Endothelial cell (in vitro differentiated cells): ENCODE measurements around the gene GPR12. TPM values are rescaled to one million over a fixed set of nuclear protein-coding genes. Genes with fewer than 3 reads are reported as not detected.

Source experiments
- DNase-seq: peaks from one replicate; pipeline ENCODE4 v3.0.0; 2021; ENCODE audit warnings: low spot score
- H3K27ac Mint-ChIP-seq: one replicate; pipeline ENCODE4 v1.8.0; 2021; ENCODE audit warnings: mixed read lengths, inconsistent platforms; ENCODE audit not compliant: unreplicated experiment
- H3K27me3 Mint-ChIP-seq: one replicate; pipeline ENCODE4 v1.8.0; 2021; ENCODE audit warnings: mild to moderate bottlenecking, moderate library complexity, mixed read lengths, inconsistent platforms; ENCODE audit not compliant: unreplicated experiment
- H3K36me3 Mint-ChIP-seq: one replicate; pipeline ENCODE4 v1.8.0; 2021; ENCODE audit warnings: mild to moderate bottlenecking, low read depth, mixed read lengths, inconsistent platforms; ENCODE audit not compliant: unreplicated experiment
- H3K4me1 Mint-ChIP-seq: one replicate; pipeline ENCODE4 v1.8.0; 2021; ENCODE audit warnings: mild to moderate bottlenecking, mixed read lengths, inconsistent platforms; ENCODE audit not compliant: unreplicated experiment
- H3K4me3 Mint-ChIP-seq: one replicate; pipeline ENCODE4 v1.8.0; 2021; ENCODE audit warnings: mild to moderate bottlenecking, mixed read lengths, inconsistent platforms; ENCODE audit not compliant: unreplicated experiment
- H3K9me3 Mint-ChIP-seq: one replicate; pipeline ENCODE4 v1.8.0; 2021; ENCODE audit warnings: mixed read lengths, inconsistent platforms; ENCODE audit not compliant: unreplicated experiment
- CTCF ChIP-seq: fragments of 200-600 bp; sonication (generic); IDR thresholded peaks from one replicate; pipeline ENCODE4 v1.5.0; 2021; ENCODE audit warnings: antibody characterized with exemption; ENCODE audit not compliant: unreplicated experiment
- total RNA-seq: library from RNA; stranded (reverse); fragmentation: NEBNext Ultra II Directional; extraction: Animal tissue kit (Norgen Biotek cat#: 25700); gene quantifications from one replicate; pipeline ENCODE4 v1.2.1, GENCODE V29; 2021; ENCODE audit not compliant: unreplicated experiment

Gene GPR12
- total RNA-seq, 1 donor from 2014 or later = not detected

GRCh38 chr13:26713341-26713740 lies 47.2 kb downstream of the GPR12 start:
- no peaks in the 10 kb centered on the region for H3K4me1 Mint-ChIP-seq
- H3K36me3 Mint-ChIP-seq = no peaks in the 10 kb centered on the region
- DNase-seq = no peak
- no peaks in the 10 kb centered on the region for H3K27me3 Mint-ChIP-seq
- no peak for TF ChIP-seq CTCF
- H3K27ac Mint-ChIP-seq = no peak overlapping the region
- H3K9me3 Mint-ChIP-seq = no peaks in the 10 kb centered on the region
- H3K4me3 Mint-ChIP-seq = no peak overlapping the region

GRCh38 chr13:26711211-26711610 lies 49.4 kb downstream of the GPR12 start:
- Mint-ChIP-seq H3K27me3 (no peaks in the 10 kb centered on the region), H3K27ac (no peak overlapping the region), H3K9me3 (no peaks in the 10 kb centered on the region), H3K4me1 (no peaks in the 10 kb centered on the region), H3K36me3 (no peaks in the 10 kb centered on the region), H3K4me3 (no peak overlapping the region)
- no peak for DNase-seq
- TF ChIP-seq CTCF = no peak

- Mint-ChIP-seq H3K27ac (no peak overlapping the region), H3K4me3 (no peak overlapping the region), H3K36me3 (no peaks in the 10 kb centered on the region), H3K27me3 (no peaks in the 10 kb centered on the region), H3K9me3 (no peaks in the 10 kb centered on the region), H3K4me1 (no peaks in the 10 kb centered on the region)
- no peak for DNase-seq
- no peak for TF ChIP-seq CTCF
These were observed 50.4 kb downstream of the GPR12 start for GRCh38 chr13:26710166-26710565.

GRCh38 chr13:26709461-26709860 lies 51.1 kb downstream of the GPR12 start:
- H3K27me3 Mint-ChIP-seq = no peaks in the 10 kb centered on the region
- H3K36me3 Mint-ChIP-seq = no peaks in the 10 kb centered on the region
- H3K4me1 Mint-ChIP-seq = no peaks in the 10 kb centered on the region
- no peak overlapping the region for H3K27ac Mint-ChIP-seq
- no peaks in the 10 kb centered on the region for H3K9me3 Mint-ChIP-seq
- TF ChIP-seq CTCF = no peak
- H3K4me3 Mint-ChIP-seq = no peak overlapping the region
- no peak for DNase-seq

- H3K9me3 Mint-ChIP-seq = no peaks in the 10 kb centered on the region
- TF ChIP-seq CTCF = no peak
- H3K4me1 Mint-ChIP-seq = no peaks in the 10 kb centered on the region
- DNase-seq = no peak
- H3K4me3 Mint-ChIP-seq = no peak overlapping the region
- no peaks in the 10 kb centered on the region for H3K27me3 Mint-ChIP-seq
- no peak overlapping the region for H3K27ac Mint-ChIP-seq
- no peaks in the 10 kb centered on the region for H3K36me3 Mint-ChIP-seq
These were observed 52.6 kb downstream of the GPR12 start for GRCh38 chr13:26708007-26708297.
